HFFc6 (cell line): ENCODE results near the gene MMP14. TPM values are rescaled to one million over a fixed set of nuclear protein-coding genes. Genes with fewer than 3 reads are reported as not detected.

Experiments
- DNase-seq: peaks from one replicate; pipeline ENCODE4 v3.0.0-alpha.2; 2018
- H3K27ac Mint-ChIP-seq: 2 replicates; pipeline ENCODE4 v1.8.0; 2020; ENCODE audit warnings: mild to moderate bottlenecking, mixed read lengths
- H3K27me3 Mint-ChIP-seq: 2 replicates; pipeline ENCODE4 v1.8.0; 2021; ENCODE audit warnings: mild to moderate bottlenecking, moderate library complexity, mixed read lengths; ENCODE audit not compliant: insufficient read depth
- H3K36me3 Mint-ChIP-seq: 2 replicates; pipeline ENCODE4 v1.8.0; 2021; ENCODE audit warnings: low read depth, mixed read lengths
- H3K4me1 Mint-ChIP-seq: 2 replicates; pipeline ENCODE4 v1.8.0; 2020; ENCODE audit warnings: low read depth, mixed read lengths
- H3K4me3 Mint-ChIP-seq: 2 replicates; pipeline ENCODE4 v1.8.0; 2020; ENCODE audit warnings: mild to moderate bottlenecking, moderate library complexity, mixed read lengths
- H3K9me3 Mint-ChIP-seq: 2 replicates; pipeline ENCODE4 v1.8.0; 2020; ENCODE audit warnings: mild to moderate bottlenecking, mixed read lengths
- total RNA-seq, 6 experiments: library from RNA; stranded (reverse); fragmentation: NEBNext Ultra II Directional; extraction: Animal tissue kit (Norgen Biotek cat#: 25700); gene quantifications; 2 replicates in 1 of 6; 3 replicates in 5 of 6; pipeline ENCODE4 v1.2.3, GENCODE V29; 2021
- TF ChIP-seq, protein P1 (sequence below): fragments of 200-600 bp; sonication (generic); IDR thresholded peaks from 2 replicates; pipeline ENCODE4 v1.5.0; 2021; ENCODE audit warnings: antibody characterized with exemption, mild to moderate bottlenecking

The MMP14 gene
- total RNA-seq, 6 experiments from 2014 or later = 284 to 322 (median 298) TPM

- no peaks in the 10 kb centered on the region for H3K9me3 Mint-ChIP-seq
- H3K27me3 Mint-ChIP-seq = peaks cover 27% of the 10 kb centered on the region
- no peaks in the 10 kb centered on the region for H3K36me3 Mint-ChIP-seq
- H3K4me3 Mint-ChIP-seq = no peak overlapping the region
- H3K27ac Mint-ChIP-seq = no peak overlapping the region
- H3K4me1 Mint-ChIP-seq = peaks cover 24% of the 10 kb centered on the region
- no peak for DNase-seq
- TF ChIP-seq, protein P1, sequence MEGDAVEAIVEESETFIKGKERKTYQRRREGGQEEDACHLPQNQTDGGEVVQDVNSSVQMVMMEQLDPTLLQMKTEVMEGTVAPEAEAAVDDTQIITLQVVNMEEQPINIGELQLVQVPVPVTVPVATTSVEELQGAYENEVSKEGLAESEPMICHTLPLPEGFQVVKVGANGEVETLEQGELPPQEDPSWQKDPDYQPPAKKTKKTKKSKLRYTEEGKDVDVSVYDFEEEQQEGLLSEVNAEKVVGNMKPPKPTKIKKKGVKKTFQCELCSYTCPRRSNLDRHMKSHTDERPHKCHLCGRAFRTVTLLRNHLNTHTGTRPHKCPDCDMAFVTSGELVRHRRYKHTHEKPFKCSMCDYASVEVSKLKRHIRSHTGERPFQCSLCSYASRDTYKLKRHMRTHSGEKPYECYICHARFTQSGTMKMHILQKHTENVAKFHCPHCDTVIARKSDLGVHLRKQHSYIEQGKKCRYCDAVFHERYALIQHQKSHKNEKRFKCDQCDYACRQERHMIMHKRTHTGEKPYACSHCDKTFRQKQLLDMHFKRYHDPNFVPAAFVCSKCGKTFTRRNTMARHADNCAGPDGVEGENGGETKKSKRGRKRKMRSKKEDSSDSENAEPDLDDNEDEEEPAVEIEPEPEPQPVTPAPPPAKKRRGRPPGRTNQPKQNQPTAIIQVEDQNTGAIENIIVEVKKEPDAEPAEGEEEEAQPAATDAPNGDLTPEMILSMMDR = no peak
Observed at GRCh38 chr14:22794551-22794951, 41.8 kb upstream of the MMP14 start.

GRCh38 chr14:22796087-22796707 is 40.2 kb upstream of the MMP14 start:
- H3K4me3 Mint-ChIP-seq = no peak overlapping the region
- no peak for DNase-seq
- H3K36me3 Mint-ChIP-seq = no peaks in the 10 kb centered on the region
- H3K4me1 Mint-ChIP-seq = peaks cover 12% of the 10 kb centered on the region
- H3K9me3 Mint-ChIP-seq = no peaks in the 10 kb centered on the region
- TF ChIP-seq, protein P1 = no peak
- H3K27ac Mint-ChIP-seq = no peak overlapping the region
- peaks cover 30% of the 10 kb centered on the region for H3K27me3 Mint-ChIP-seq

- Mint-ChIP-seq H3K4me3 (no peak overlapping the region), H3K27ac (no peak overlapping the region), H3K36me3 (no peaks in the 10 kb centered on the region), H3K9me3 (no peaks in the 10 kb centered on the region), H3K4me1 (peaks cover under 1% of the 10 kb centered on the region), H3K27me3 (peaks cover 30% of the 10 kb centered on the region)
- TF ChIP-seq, protein P1 = no peak
- DNase-seq = no peak
Observed at GRCh38 chr14:22797017-22797917, 39.1 kb upstream of the MMP14 start.

- H3K4me1 Mint-ChIP-seq = no peaks in the 10 kb centered on the region
- no peak overlapping the region for H3K27ac Mint-ChIP-seq
- TF ChIP-seq, protein P1 = no peak
- DNase-seq = no peak
- H3K9me3 Mint-ChIP-seq = no peaks in the 10 kb centered on the region
- H3K4me3 Mint-ChIP-seq = no peak overlapping the region
- H3K36me3 Mint-ChIP-seq = no peaks in the 10 kb centered on the region
- H3K27me3 Mint-ChIP-seq = peaks cover 30% of the 10 kb centered on the region
Observed at GRCh38 chr14:22798528-22798927, 37.9 kb upstream of the MMP14 start.

GRCh38 chr14:22800346-22800745 is 36.0 kb upstream of the MMP14 start:
- DNase-seq = no peak
- Mint-ChIP-seq H3K27me3 (peaks cover 38% of the 10 kb centered on the region), H3K9me3 (no peaks in the 10 kb centered on the region), H3K4me1 (no peaks in the 10 kb centered on the region), H3K4me3 (no peak overlapping the region), H3K27ac (no peak overlapping the region), H3K36me3 (no peaks in the 10 kb centered on the region)
- TF ChIP-seq, protein P1 = no peak
